Keratinocyte (primary cell): Measurements from ENCODE around the gene RHAG. TPM values are rescaled to one million over a fixed set of nuclear protein-coding genes. Genes with fewer than 3 reads are reported as not detected.
"Not testable (repeated sequence)": the region's sequence is repeated elsewhere in the genome, so short reads cannot be mapped to it uniquely, and the experiment has no call there.

Source experiments
- DNase-seq: peaks from one replicate; pipeline ENCODE4 v3.0.0-alpha.2; 2011; ENCODE audit warnings: low read depth, missing footprints, low spot score
- FAIRE-seq: peaks from 2 replicates; lab custom pipeline; 2011; peaks lifted over from hg19 to GRCh38; lab: Jason Lieb, UNC
- H2AFZ ChIP-seq: 2 replicates; pipeline ENCODE4 v1.6.0; 2012; ENCODE audit warnings: low read length, control low read depth, inconsistent platforms; ENCODE audit not compliant: control insufficient read depth
- H3K27ac ChIP-seq: 2 replicates; pipeline ENCODE4 v1.5.1; 2011; ENCODE audit warnings: low read length; ENCODE audit not compliant: control insufficient read depth, insufficient read depth
- H3K27me3 ChIP-seq: 3 replicates; pipeline ENCODE4 v1.6.0; 2011; ENCODE audit warnings: low read length; ENCODE audit not compliant: control insufficient read depth, insufficient read depth; ENCODE audit errors: extremely low read depth
- H3K36me3 ChIP-seq, 2 experiments: 2 replicates in 1 of 2; 3 replicates in 1 of 2; pipeline ENCODE4 v1.5.1; 2011; ENCODE audit warnings: low read length in 2 of 2, mild to moderate bottlenecking in 1 of 2; ENCODE audit not compliant: control insufficient read depth in 2 of 2, insufficient read depth in 2 of 2; ENCODE audit errors: extremely low read depth in 1 of 2
- H3K4me1 ChIP-seq: 3 replicates; pipeline ENCODE4 v1.5.1; 2011; ENCODE audit warnings: low read length; ENCODE audit not compliant: control insufficient read depth, insufficient read depth; ENCODE audit errors: extremely low read depth
- H3K4me2 ChIP-seq: 3 replicates; pipeline ENCODE4 v1.6.0; 2011; ENCODE audit warnings: low read depth, low read length; ENCODE audit not compliant: control insufficient read depth, insufficient read depth; ENCODE audit errors: extremely low read depth
- H3K4me3 ChIP-seq, 3 experiments: fragments of 200-600 bp in 1 of 3; sonication (generic) in 1 of 3; 2 replicates in 2 of 3; 3 replicates in 1 of 3; pipeline ENCODE4 v1.5.1; 2011 to 2016; ENCODE audit warnings: low read length in 3 of 3, mild to moderate bottlenecking in 3 of 3, control low read depth in 2 of 3, inconsistent platforms in 1 of 3, low read depth in 1 of 3, mixed read lengths in 1 of 3, mixed run types in 1 of 3, moderate library complexity in 1 of 3; ENCODE audit not compliant: control insufficient read depth in 2 of 3, insufficient read depth in 2 of 3; ENCODE audit errors: extremely low read depth in 1 of 3
- H3K79me2 ChIP-seq: 2 replicates; pipeline ENCODE4 v1.6.0; 2012; ENCODE audit warnings: low read length; ENCODE audit not compliant: control insufficient read depth, insufficient read depth
- H3K9ac ChIP-seq: 3 replicates; pipeline ENCODE4 v1.6.0; 2011; ENCODE audit warnings: low read length; ENCODE audit not compliant: control insufficient read depth, insufficient read depth; ENCODE audit errors: extremely low read depth
- H3K9me1 ChIP-seq: 3 replicates; pipeline ENCODE4 v1.6.0; 2011; ENCODE audit warnings: low read length; ENCODE audit not compliant: control insufficient read depth, insufficient read depth; ENCODE audit errors: extremely low read depth
- H3K9me3 ChIP-seq: 2 replicates; pipeline ENCODE4 v1.5.1; 2012; ENCODE audit warnings: low read depth, low read length; ENCODE audit not compliant: control insufficient read depth
- H4K20me1 ChIP-seq: 3 replicates; pipeline ENCODE4 v1.6.0; 2011; ENCODE audit warnings: low read length; ENCODE audit not compliant: control insufficient read depth, insufficient read depth; ENCODE audit errors: extremely low read depth
- EZH2 ChIP-seq: IDR thresholded peaks from one replicate; pipeline ENCODE4 v1.6.1; 2012; ENCODE audit warnings: inconsistent platforms, mild to moderate bottlenecking, low read length, moderate library complexity
- dilution Hi-C: fragments of 300-500 bp; cut with MboI; formaldehyde crosslinking; loops from one replicate; pipeline ENCODE4 v1.7.0; 2020; ENCODE audit warnings: low sequenced_read_pairs; ENCODE audit not compliant: extremely low pct_ligation_motif_present
- polyA plus RNA-seq, 5 experiments: library from polyadenylated mRNA; depleted of rRNA in 3 of 5; stranded (reverse) in 3 of 5; stranded (forward) in 1 of 5; unstranded in 1 of 5; fragments of >200 nt; gene quantifications; 1 replicate in 1 of 5; 2 replicates in 3 of 5; 3 replicates in 1 of 5; pipeline versions ENCODE4 v1.2.1 to v1.2.3, GENCODE V29; 2011 to 2012; ENCODE audit warnings: missing spikeins in 2 of 5, low read depth in 1 of 5, low replicate concordance in 1 of 5
- TF ChIP-seq, protein P1 (sequence below), 3 experiments: IDR thresholded peaks in 1 of 3; conservative IDR thresholded peaks in 1 of 3; optimal IDR thresholded peaks in 1 of 3; 2 replicates in 2 of 3; 3 replicates in 1 of 3; pipeline versions ENCODE3 to v1.5.1; 2011; ENCODE audit warnings: low read length in 3 of 3, mild to moderate bottlenecking in 3 of 3, moderate library complexity in 2 of 3, control low read depth in 1 of 3, inconsistent platforms in 1 of 3; ENCODE audit not compliant: insufficient read depth in 2 of 3; ENCODE audit errors: extremely low read depth in 1 of 3

The RHAG gene
- polyA plus RNA-seq, 1 donor (not counting 4 experiments of a cell fraction or from before 2014, with no cell fraction given): not detected

DNA sequence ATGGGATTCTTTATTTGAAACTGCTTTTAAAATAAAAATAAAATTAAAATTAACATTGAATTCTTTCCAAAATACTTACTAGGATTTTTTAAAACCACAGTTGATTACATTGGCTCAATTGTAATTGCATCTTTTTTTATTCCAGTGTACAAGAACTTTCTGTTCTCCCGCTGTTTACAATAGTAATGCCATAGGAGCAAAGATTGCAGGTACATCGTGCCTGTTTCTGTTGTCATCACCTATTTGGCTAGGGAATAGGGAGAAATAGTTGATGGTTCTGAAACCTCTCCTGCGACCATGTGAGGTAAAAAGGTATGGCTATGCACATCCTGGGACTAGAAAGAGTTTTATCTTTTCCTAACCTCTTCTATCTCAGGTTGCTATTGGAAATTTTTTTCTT is 28.2 kb upstream of the RHAG start:
- Histone ChIP-seq H3K27ac (no peak overlapping the region), H3K9me1 (no peaks in the 10 kb centered on the region), H3K36me3 (no peaks in the 10 kb centered on the region), H3K79me2 (no peaks in the 10 kb centered on the region), H3K9ac (no peak overlapping the region), H3K9me3 (no peaks in the 10 kb centered on the region), H3K4me2 (no peak overlapping the region), H3K4me1 (no peaks in the 10 kb centered on the region), H4K20me1 (no peaks in the 10 kb centered on the region), H3K27me3 (no peaks in the 10 kb centered on the region), H2AFZ (no peak overlapping the region), H3K4me3 (no peak overlapping the region)
- DNase-seq (no peak), FAIRE-seq (no peak)
- TF ChIP-seq, protein P1, sequence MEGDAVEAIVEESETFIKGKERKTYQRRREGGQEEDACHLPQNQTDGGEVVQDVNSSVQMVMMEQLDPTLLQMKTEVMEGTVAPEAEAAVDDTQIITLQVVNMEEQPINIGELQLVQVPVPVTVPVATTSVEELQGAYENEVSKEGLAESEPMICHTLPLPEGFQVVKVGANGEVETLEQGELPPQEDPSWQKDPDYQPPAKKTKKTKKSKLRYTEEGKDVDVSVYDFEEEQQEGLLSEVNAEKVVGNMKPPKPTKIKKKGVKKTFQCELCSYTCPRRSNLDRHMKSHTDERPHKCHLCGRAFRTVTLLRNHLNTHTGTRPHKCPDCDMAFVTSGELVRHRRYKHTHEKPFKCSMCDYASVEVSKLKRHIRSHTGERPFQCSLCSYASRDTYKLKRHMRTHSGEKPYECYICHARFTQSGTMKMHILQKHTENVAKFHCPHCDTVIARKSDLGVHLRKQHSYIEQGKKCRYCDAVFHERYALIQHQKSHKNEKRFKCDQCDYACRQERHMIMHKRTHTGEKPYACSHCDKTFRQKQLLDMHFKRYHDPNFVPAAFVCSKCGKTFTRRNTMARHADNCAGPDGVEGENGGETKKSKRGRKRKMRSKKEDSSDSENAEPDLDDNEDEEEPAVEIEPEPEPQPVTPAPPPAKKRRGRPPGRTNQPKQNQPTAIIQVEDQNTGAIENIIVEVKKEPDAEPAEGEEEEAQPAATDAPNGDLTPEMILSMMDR (optimal IDR thresholded peaks at IDR 0.05 in 1 of 3, IDR thresholded peaks at IDR 0.05 in 1 of 3, conservative IDR thresholded peaks at IDR 0.05 in 1 of 3; ENCODE audit: extremely low read depth in 1 of 3, insufficient read depth in 2 of 3, low read length in 3 of 3): no peak
- TF ChIP-seq EZH2: no peak
- dilution Hi-C loops: no loop called here

DNA sequence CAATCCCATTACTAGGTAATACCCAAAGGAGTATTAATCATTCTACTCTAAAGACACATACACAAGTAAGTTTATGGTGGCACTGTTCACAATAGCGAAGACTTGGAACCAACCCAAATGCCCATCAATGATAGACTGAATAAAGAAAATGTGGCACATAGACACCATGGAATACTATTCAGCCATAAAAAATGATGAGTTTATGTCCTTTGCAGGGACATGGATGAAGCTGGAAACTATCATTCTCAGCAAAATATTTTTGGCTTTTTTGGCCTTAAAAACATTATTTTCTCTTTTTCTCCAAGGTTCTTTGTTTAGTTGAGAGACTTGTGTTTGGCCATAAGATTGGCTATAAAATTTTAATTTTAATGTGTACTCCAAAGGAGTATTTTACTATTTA is 27.4 kb upstream of the RHAG start:
- DNase-seq, FAIRE-seq, H3K79me2 ChIP-seq, H3K9ac ChIP-seq, H3K9me1 ChIP-seq, H4K20me1 ChIP-seq, H3K27me3 ChIP-seq, H3K4me3 ChIP-seq, H3K4me1 ChIP-seq, dilution Hi-C loops, H3K9me3 ChIP-seq, H3K36me3 ChIP-seq, H3K27ac ChIP-seq, H2AFZ ChIP-seq, H3K4me2 ChIP-seq: not testable (repeated sequence)

DNA sequence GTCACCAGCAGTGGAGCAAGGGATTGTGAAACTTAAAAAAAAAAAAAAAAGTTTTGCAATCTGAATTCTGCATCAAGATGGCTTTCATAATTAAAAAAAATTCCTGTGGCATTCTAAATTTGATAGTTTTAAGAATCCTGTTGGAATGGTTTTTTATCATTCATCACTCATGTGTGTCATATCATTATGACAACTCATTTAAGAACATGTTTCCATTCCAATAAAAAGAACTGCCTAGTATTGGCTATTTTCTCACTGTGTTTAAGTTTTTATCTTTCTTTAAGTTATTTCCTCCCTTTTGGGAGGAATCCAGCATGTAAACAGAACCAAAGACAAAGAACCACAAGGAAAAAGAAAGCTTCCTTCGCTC is 26.2 kb upstream of the RHAG start:
- dilution Hi-C loops: no loop called here
- Histone ChIP-seq H3K27me3 (no peaks in the 10 kb centered on the region), H3K4me2 (no peak overlapping the region), H3K79me2 (no peaks in the 10 kb centered on the region), H3K4me1 (no peaks in the 10 kb centered on the region), H3K9me3 (no peaks in the 10 kb centered on the region), H3K9me1 (no peaks in the 10 kb centered on the region), H3K27ac (no peak overlapping the region), H2AFZ (no peak overlapping the region), H4K20me1 (no peaks in the 10 kb centered on the region), H3K9ac (no peak overlapping the region), H3K36me3 (no peaks in the 10 kb centered on the region), H3K4me3 (no peak overlapping the region)
- no peak for FAIRE-seq
- TF ChIP-seq EZH2: no peak
- DNase-seq: no peak
